HG03159 (cell line): ENCODE measurements around the gene RAB30.
A peak's percentile ranks its signal among the peaks of the same experiment; 100 is the strongest.

Source experiments
- ATAC-seq: cut with Tn5 transposase; IDR thresholded peaks from one replicate; pipeline ENCODE4 v1.9.1; 2021; ENCODE audit warnings: mild to moderate bottlenecking, moderate library complexity; ENCODE audit not compliant: unreplicated experiment

RAB30 gene, protein sequence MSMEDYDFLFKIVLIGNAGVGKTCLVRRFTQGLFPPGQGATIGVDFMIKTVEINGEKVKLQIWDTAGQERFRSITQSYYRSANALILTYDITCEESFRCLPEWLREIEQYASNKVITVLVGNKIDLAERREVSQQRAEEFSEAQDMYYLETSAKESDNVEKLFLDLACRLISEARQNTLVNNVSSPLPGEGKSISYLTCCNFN

GRCh38 chr11:83071567-83072349, at the start of gene RAB30:
RAB30 (minus strand) TSS chr11:83071897; CDS start chr11:82997316, 74,581 bp downstream.
- peak; percentile 98 for ATAC-seq

GRCh38 chr11:83120327-83120726, 48.6 kb upstream of the RAB30 start:
- ATAC-seq = no peak

- no peak for ATAC-seq
These were observed 47.5 kb upstream of the RAB30 start for GRCh38 chr11:83119216-83119615.

DNA sequence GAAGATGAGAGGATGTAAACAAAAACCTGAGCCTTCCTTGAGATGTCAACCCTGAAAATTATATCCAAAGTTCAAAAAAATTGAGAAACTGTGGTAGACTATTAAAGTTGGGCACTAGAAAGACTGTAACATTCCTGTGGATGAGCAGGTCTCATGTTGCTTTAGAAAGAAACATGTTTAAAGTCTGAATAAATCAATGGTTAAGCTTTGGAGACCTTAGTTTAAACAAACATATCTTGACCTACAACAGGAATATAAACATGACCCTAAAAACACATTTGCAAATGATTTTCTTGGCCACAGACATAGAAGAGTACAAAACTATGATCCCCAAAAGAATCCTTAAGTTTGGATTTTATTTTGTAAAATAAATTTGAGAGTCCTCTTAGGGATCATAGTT, 47.1 kb upstream of the RAB30 start:
- no peak for ATAC-seq

DNA sequence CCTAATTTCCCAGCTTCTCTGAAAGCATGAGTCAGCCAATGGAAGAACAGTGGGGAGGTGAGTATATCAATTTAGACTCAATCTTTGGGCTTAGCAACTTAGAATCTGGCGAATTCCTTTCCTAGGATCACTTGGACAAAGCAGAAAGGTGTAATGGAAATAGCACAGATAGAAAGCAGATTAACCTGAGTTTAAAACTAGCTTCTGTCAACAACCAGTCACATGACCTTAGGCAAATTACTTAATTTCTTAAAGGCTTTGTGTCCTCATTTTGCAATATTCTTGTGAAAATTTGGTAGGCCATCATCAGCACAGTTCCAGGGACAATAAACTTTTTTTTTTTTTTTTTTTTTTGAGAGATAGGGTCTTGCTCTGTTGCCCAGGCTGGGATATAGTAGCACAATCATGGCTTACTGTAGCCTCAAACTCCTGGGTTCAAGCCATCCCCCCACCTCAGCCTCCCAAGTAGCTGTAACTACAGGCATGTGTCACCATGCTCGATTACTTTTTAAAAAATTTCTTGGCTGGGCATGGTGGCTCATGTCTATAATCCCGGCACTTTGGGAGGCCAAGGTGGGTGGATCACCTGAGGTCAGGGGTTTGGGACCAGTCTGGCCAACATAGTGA, 44.4 kb upstream of the RAB30 start:
- ATAC-seq = no peak

- no peak for ATAC-seq
These were observed 43.9 kb upstream of the RAB30 start for GRCh38 chr11:83115551-83115950.

DNA sequence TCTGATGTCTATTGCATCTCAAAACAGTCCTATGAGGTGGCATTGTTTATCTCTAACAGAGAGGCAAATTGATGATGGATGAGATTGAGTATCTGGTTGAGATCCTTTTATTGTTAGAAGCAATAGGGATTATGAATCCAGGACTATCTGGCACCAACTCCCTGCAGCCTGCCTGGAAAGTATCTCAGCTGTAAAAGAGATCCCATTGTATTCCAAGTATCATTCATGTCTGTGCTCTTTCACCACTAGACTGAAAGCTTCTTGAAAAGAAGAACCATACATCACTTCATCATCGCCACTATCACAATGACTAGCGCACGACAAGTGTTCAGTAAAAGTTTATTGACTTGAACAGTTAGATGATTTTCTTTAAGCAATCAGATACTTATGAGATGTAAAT, 43.3 kb upstream of the RAB30 start:
- no peak for ATAC-seq

- ATAC-seq = no peak
These were observed 41.2 kb upstream of the RAB30 start for GRCh38 chr11:83112886-83113285.

- ATAC-seq = no peak
These were observed 33.5 kb upstream of the RAB30 start for GRCh38 chr11:83105168-83105567.

DNA sequence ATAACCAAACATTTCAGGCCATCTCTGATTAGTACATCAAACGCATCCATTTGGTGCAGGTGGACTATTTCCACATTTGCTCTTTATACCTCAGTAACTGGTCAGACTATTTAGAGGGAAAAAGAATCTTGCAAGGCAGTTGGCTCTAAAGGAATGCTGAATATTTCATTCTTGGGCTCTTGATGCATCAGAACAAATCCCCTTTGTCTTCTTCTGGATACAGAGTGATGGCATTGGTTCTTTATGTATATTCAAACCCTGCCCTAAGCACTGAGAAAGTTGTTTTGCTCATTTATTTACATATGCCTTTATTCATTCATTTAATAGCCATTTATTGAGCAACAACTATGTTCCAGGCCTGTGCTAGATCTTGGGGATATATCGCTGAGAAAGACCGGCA, 31.1 kb upstream of the RAB30 start:
- no peak for ATAC-seq

DNA sequence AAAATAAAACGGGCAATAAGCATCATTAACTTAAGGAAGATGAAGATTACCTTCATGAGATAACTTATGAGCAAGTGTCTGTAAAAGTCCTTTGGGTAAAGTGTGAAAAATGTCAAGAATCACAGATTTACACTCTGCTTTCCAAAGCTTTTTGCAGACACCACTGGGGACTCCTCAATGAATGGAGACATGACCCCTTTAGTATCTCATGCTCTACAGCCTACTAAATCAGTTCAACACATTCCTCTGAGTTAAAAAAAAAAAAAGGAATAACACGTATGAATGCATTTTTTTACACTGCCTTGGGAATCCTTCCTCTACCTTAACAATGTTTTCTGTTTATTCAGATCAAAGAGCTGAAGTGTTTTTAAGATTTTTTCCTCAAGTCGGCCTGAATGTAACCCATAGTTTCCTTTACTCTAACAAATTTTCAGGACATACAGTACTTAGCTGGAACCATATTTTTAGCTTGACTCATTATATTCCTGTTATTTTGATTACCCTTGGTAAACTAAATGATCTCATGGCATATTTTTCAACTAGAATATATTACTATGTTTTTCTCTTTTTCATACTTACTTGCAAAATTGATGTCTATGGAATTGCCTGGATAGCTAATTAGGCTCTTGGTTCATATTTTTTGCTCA, 25.9 kb upstream of the RAB30 start:
- no peak for ATAC-seq

GRCh38 chr11:83093634-83094033, 21.9 kb upstream of the RAB30 start:
- ATAC-seq = no peak

DNA sequence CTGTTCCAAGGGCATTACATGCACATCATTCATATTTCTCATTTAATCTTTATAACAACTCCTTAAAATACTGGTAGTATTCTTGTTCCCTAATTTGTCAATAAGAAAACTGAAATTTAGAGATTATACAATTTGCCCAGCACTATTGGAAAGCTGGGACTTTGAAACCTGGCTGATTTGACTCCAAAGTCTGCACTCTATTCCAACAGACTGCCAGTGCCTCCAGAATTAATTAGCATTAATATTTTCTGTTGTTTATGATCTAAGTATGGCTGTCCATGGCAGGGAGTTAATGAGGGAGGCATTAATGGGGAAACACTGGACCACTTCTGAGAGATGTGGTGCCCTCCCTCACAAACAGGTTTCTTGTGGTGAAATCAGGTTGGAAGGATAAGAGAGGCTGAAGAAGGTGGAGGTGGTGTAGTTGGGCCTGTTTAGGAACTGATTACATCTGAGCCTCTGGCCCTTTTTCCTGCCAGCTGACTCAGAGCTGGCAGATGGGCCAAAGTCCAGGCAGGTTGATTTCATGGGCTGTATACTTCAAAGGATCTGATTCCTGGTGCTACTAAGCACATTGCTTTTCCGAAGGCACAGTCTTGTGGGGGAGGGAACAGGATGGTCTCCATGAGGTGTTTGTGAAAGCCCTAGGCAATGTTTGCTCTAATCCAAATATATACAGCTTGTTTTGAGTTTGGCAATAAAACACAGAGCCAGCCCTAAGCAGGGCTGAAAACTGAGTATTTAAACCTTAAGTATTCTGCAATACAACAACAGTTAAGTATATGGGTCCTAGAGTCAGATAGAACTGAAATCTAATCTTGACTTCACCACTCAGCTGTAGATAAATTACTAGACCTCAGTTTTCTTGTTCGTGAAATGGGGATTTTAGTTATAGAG, 21.0 kb upstream of the RAB30 start:
- ATAC-seq = no peak

DNA sequence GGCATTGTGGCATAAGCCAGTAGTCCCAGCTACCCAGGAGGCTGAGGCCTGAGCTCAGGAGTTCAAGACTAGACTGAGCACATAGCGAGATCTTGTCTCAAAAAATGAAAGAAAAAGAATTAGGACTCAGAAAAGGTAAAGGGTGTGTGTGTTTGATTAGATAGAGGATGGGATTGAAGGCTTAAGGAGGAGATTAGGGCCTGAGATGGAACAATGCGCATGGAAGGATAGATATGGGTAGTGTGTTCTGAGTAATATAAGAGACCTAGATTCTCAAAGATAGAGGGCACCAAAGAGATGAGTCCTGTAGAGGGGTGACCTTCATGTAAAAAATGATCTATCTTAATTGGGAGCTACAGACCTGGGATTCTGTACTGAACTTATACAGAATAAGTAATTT, 17.3 kb upstream of the RAB30 start:
- no peak for ATAC-seq

GRCh38 chr11:83087035-83087434, 15.3 kb upstream of the RAB30 start:
- no peak for ATAC-seq

DNA sequence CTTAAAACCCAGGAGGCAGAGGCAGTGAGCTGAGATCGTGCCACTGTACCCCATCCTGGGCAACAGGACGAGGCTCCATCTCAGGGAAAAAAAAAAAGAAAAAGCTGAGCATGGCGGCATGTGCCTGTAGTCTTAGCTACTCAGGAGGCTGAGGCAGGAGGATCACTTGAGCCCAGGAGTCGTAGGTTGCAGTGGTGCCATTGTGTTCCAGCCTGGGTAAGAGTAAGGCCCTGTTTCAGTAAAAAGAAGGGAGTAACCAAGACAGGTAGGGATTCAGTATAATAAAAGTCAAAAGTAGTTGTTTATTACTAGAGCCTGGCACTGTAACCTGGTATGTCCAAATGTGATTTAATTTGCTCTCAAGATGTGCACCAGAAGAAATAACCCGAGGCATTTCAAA, 8.1 kb upstream of the RAB30 start:
- no peak for ATAC-seq

- ATAC-seq = no peak
These were observed 6.6 kb upstream of the RAB30 start for GRCh38 chr11:83078269-83078668.

DNA sequence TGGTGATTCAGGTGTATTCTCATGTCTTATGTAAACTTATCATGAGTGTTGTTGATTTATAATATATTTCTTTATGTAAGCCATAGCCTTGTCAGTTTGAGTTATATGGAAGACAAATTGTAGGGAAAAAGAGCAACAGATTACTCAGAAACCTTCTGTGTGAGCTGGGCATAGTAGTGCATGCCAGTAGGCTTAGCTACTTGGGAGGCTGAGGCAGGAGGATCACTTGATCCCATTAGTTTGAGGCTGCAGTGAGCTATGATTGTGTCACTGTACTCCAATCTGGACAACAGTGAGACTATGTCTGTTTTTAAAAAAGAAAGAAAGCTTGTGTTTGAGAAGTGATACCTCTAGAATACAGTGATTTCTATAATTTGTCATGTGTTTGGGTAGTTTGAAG, 2.2 kb upstream of the RAB30 start:
- ATAC-seq = no peak

GRCh38 chr11:83073258-83073657, 1.6 kb upstream of the RAB30 start:
- ATAC-seq = no peak

- ATAC-seq = no peak
These were observed 899 bp upstream of the RAB30 start for GRCh38 chr11:83072350-83073242.
